HCT116 (cell line): Measurements from ENCODE around the gene ZRANB1. TPM values are rescaled to one million over a fixed set of nuclear protein-coding genes. Genes with fewer than 3 reads are reported as not detected.
"Not testable (repeated sequence)": the region's sequence is repeated elsewhere in the genome, so short reads cannot be mapped to it uniquely, and the experiment has no call there.

Experiments used
- ATAC-seq: fragments of 200-7000 bp; cut with Tn5 transposase; 2 replicates; pipeline ENCODE4 v1.9.1; 2020; ENCODE audit warnings: mild to moderate bottlenecking, moderate library complexity
- BruUV-seq: library from RNA; stranded (reverse); fragments of 400-500 nt; replicated peaks from 2 replicates; lab custom pipeline; 2021; lab: Mats Ljungman, UMichigan
- CTCF ChIA-PET: fragments of 300-600 bp; sonication (Branson Sonifier 250); formaldehyde crosslinking; loops from one replicate; lab custom pipeline; 2021; ENCODE audit warnings: antibody characterized with exemption; lab: Charles Lee
- POLR2A ChIA-PET: fragments of 300-600, 350-600 bp; sonication (Branson Sonifier 250); formaldehyde crosslinking; loops from one replicate; lab custom pipeline; 2021; ENCODE audit warnings: antibody characterized with exemption; lab: Charles Lee
- RAD21 ChIA-PET, 2 experiments: fragments of 300-600 bp; sonication (Branson Sonifier 250); formaldehyde crosslinking; loops; one replicate each; lab custom pipeline; 2023; ENCODE audit warnings: low total read pairs in 2 of 2; ENCODE audit not compliant: uncharacterized antibody in 2 of 2, unreplicated experiment in 2 of 2, low non-redundant PET in 1 of 2; lab: Charles Lee
- DNase-seq: peaks from one replicate; pipeline ENCODE4 v3.0.0-alpha.2; 2010; ENCODE audit warnings: low read depth, low spot score
- H2AFZ ChIP-seq: fragments of 200-600 bp; shearing (Covaris generic), sonication (generic); 2 replicates; pipeline ENCODE4 v1.6.1; 2017; ENCODE audit warnings: low read depth, mixed run types, mixed read lengths, antibody characterized with exemption, low read length; ENCODE audit not compliant: poor library complexity, severe bottlenecking
- H3K27ac ChIP-seq: 2 replicates; pipeline ENCODE4 v1.5.1; 2012; ENCODE audit warnings: low read depth, low read length
- H3K27me3 ChIP-seq: fragments of 200-600 bp; sonication (generic); 2 replicates; pipeline ENCODE4 v1.6.1; 2016; ENCODE audit warnings: mixed run types, low read length, mixed read lengths; ENCODE audit not compliant: insufficient read depth
- H3K36me3 ChIP-seq, 2 experiments: fragments of 200-500 bp in 1 of 2; fragments of 200-600 bp in 1 of 2; sonication (Bioruptor generic) in 1 of 2; sonication (generic) in 1 of 2; 2 replicates each; pipeline versions ENCODE4 v1.5.1 to v1.6.1; 2014 to 2016; ENCODE audit warnings: low read length in 2 of 2, inconsistent platforms in 1 of 2, mixed read lengths in 1 of 2, mixed run types in 1 of 2; ENCODE audit not compliant: insufficient read depth in 2 of 2, control insufficient read depth in 1 of 2
- H3K4me1 ChIP-seq, 2 experiments: fragments of 200-600 bp in 1 of 2; sonication (generic) in 1 of 2; 2 replicates each; pipeline versions ENCODE4 v1.5.1 to v1.6.1; 2012 to 2017; ENCODE audit warnings: low read length in 2 of 2, inconsistent platforms in 1 of 2, mild to moderate bottlenecking in 1 of 2, mixed read lengths in 1 of 2, mixed run types in 1 of 2, moderate library complexity in 1 of 2; ENCODE audit not compliant: insufficient read depth in 2 of 2, control insufficient read depth in 1 of 2
- H3K4me2 ChIP-seq: fragments of 200-600 bp; sonication (generic); 2 replicates; pipeline ENCODE4 v1.6.1; 2017; ENCODE audit warnings: mixed run types, low read length, mixed read lengths
- H3K4me3 ChIP-seq, 2 experiments: fragments of 200-600 bp in 1 of 2; sonication (generic) in 1 of 2; replicated peaks in 1 of 2; 2 replicates each; pipeline ENCODE4 v1.5.1; 2011 to 2016; ENCODE audit warnings: low read length in 2 of 2, control low read depth in 1 of 2, low read depth in 1 of 2, mild to moderate bottlenecking in 1 of 2, mixed read lengths in 1 of 2, mixed run types in 1 of 2
- H3K79me2 ChIP-seq: fragments of 200-600 bp; sonication (generic); 2 replicates; pipeline ENCODE4 v1.6.1; 2017; ENCODE audit warnings: mild to moderate bottlenecking, mixed run types, low read length, moderate library complexity, mixed read lengths; ENCODE audit not compliant: insufficient read depth
- H3K9ac ChIP-seq: fragments of 200-600 bp; sonication (generic); 2 replicates; pipeline ENCODE4 v1.6.1; 2016; ENCODE audit warnings: low read length, mixed read lengths
- H3K9me2 ChIP-seq: fragments of 200-600 bp; sonication (generic), shearing (Covaris generic); 2 replicates; pipeline ENCODE4 v1.6.1; 2017; ENCODE audit warnings: mixed run types, mild to moderate bottlenecking, moderate library complexity; ENCODE audit not compliant: insufficient read depth
- H3K9me3 ChIP-seq, 2 experiments: fragments of 200-500 bp in 1 of 2; fragments of 200-600 bp in 1 of 2; sonication (Bioruptor generic) in 1 of 2; sonication (generic) in 1 of 2; 2 replicates each; pipeline ENCODE4 v1.6.1; 2014 to 2017; ENCODE audit warnings: low read length in 2 of 2, mixed read lengths in 2 of 2, inconsistent platforms in 1 of 2, low read depth in 1 of 2, mild to moderate bottlenecking in 1 of 2, mixed run types in 1 of 2, moderate library complexity in 1 of 2; ENCODE audit not compliant: control insufficient read depth in 1 of 2, insufficient read depth in 1 of 2
- H4K20me1 ChIP-seq: fragments of 200-600 bp; sonication (generic), shearing (Covaris generic); 2 replicates; pipeline ENCODE4 v1.6.1; 2017; ENCODE audit warnings: mixed run types, mild to moderate bottlenecking, moderate library complexity; ENCODE audit not compliant: insufficient read depth
- ATF3 ChIP-seq: IDR thresholded peaks from 2 replicates; pipeline ENCODE4 v1.6.1; 2012
- CBX3 ChIP-seq: IDR thresholded peaks from 2 replicates; pipeline ENCODE4 v1.6.1; 2012; ENCODE audit warnings: low read depth
- CEBPB ChIP-seq: IDR thresholded peaks from 2 replicates; pipeline ENCODE4 v1.6.1; 2012; ENCODE audit warnings: low read depth
- EGR1 ChIP-seq: IDR thresholded peaks from 2 replicates; pipeline ENCODE4 v1.6.1; 2012; ENCODE audit warnings: low read depth
- FOSL1 ChIP-seq: IDR thresholded peaks from 2 replicates; pipeline ENCODE4 v1.6.1; 2012; ENCODE audit warnings: low read depth
- JUND ChIP-seq: IDR thresholded peaks from 2 replicates; pipeline ENCODE4 v1.6.1; 2012
- MAX ChIP-seq: IDR thresholded peaks from 2 replicates; pipeline ENCODE4 v1.6.1; 2012
- POLR2AphosphoS5 ChIP-seq: IDR thresholded peaks from 2 replicates; pipeline ENCODE4 v1.6.1; 2011; ENCODE audit warnings: mild to moderate bottlenecking, low read depth, low read length, moderate library complexity
- YY1 ChIP-seq: IDR thresholded peaks from 2 replicates; pipeline ENCODE4 v1.6.1; 2011; ENCODE audit warnings: low read length, low read depth, moderate library complexity, mild to moderate bottlenecking; ENCODE audit not compliant: insufficient replicate concordance; ENCODE audit errors: extremely low read depth
- intact Hi-C: fragments of 100-400 bp; cut with micrococcal nuclease; formaldehyde crosslinking; loops from 2 replicates; pipeline ENCODE4 v1.10.0; 2022
- total RNA-seq: library from RNA; stranded (reverse); gene quantifications from one replicate; pipeline ENCODE4 v1.2.1, GENCODE V29; 2021; ENCODE audit not compliant: unreplicated experiment
- TF ChIP-seq, protein P1 (sequence below): IDR thresholded peaks from 2 replicates; pipeline ENCODE4 v1.6.1; 2012; ENCODE audit warnings: low read depth
- TF ChIP-seq, protein P2 (sequence below): IDR thresholded peaks from 2 replicates; pipeline ENCODE4 v1.6.1; 2011; ENCODE audit warnings: mild to moderate bottlenecking, low read length, moderate library complexity; ENCODE audit not compliant: insufficient replicate concordance; ENCODE audit errors: extremely low read depth

ZRANB1 gene
- total RNA-seq, 1 experiment from 2014 or later, result 23.9 TPM

GRCh38 chr10:124913167-124913566 lies 28.8 kb upstream of the ZRANB1 start:
- ChIA-PET RAD21 (no interaction called here), CTCF (no interaction called here), POLR2A (no interaction called here)
- no peaks in the 10 kb centered on the region for H4K20me1 ChIP-seq
- H3K4me3 ChIP-seq, result no peak overlapping the region
- TF ChIP-seq YY1 (no peak), ATF3 (no peak), FOSL1 (no peak), POLR2AphosphoS5 (no peak), EGR1 (no peak), JUND (no peak), CEBPB (no peak), MAX (no peak), CBX3 (no peak)
- TF ChIP-seq, protein P1, sequence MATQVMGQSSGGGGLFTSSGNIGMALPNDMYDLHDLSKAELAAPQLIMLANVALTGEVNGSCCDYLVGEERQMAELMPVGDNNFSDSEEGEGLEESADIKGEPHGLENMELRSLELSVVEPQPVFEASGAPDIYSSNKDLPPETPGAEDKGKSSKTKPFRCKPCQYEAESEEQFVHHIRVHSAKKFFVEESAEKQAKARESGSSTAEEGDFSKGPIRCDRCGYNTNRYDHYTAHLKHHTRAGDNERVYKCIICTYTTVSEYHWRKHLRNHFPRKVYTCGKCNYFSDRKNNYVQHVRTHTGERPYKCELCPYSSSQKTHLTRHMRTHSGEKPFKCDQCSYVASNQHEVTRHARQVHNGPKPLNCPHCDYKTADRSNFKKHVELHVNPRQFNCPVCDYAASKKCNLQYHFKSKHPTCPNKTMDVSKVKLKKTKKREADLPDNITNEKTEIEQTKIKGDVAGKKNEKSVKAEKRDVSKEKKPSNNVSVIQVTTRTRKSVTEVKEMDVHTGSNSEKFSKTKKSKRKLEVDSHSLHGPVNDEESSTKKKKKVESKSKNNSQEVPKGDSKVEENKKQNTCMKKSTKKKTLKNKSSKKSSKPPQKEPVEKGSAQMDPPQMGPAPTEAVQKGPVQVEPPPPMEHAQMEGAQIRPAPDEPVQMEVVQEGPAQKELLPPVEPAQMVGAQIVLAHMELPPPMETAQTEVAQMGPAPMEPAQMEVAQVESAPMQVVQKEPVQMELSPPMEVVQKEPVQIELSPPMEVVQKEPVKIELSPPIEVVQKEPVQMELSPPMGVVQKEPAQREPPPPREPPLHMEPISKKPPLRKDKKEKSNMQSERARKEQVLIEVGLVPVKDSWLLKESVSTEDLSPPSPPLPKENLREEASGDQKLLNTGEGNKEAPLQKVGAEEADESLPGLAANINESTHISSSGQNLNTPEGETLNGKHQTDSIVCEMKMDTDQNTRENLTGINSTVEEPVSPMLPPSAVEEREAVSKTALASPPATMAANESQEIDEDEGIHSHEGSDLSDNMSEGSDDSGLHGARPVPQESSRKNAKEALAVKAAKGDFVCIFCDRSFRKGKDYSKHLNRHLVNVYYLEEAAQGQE, result no peak
- TF ChIP-seq, protein P2, sequence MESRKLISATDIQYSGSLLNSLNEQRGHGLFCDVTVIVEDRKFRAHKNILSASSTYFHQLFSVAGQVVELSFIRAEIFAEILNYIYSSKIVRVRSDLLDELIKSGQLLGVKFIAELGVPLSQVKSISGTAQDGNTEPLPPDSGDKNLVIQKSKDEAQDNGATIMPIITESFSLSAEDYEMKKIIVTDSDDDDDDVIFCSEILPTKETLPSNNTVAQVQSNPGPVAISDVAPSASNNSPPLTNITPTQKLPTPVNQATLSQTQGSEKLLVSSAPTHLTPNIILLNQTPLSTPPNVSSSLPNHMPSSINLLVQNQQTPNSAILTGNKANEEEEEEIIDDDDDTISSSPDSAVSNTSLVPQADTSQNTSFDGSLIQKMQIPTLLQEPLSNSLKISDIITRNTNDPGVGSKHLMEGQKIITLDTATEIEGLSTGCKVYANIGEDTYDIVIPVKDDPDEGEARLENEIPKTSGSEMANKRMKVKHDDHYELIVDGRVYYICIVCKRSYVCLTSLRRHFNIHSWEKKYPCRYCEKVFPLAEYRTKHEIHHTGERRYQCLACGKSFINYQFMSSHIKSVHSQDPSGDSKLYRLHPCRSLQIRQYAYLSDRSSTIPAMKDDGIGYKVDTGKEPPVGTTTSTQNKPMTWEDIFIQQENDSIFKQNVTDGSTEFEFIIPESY, result no peak
- TF ChIP-seq, all 23 proteins: peak for 0
- H3K27me3 ChIP-seq, result peaks cover 16% of the 10 kb centered on the region; the same call in 1 of the 2 replicates
- H3K79me2 ChIP-seq, result peaks cover 17% of the 10 kb centered on the region
- H3K4me1 ChIP-seq, result peaks cover 2 to 11% of the 10 kb centered on the region in 2 experiments; a peak in 3 of 4 replicates
- ATAC-seq (no peak), DNase-seq (no peak)
- H3K27ac ChIP-seq, result no peak overlapping the region
- no peak overlapping the region for H2AFZ ChIP-seq
- H3K36me3 ChIP-seq, result no peaks in the 10 kb centered on the region
- H3K9ac ChIP-seq, result no peak overlapping the region
- BruUV-seq, result no TSS peak
- intact Hi-C loops, result no loop called here
- no peak overlapping the region for H3K4me2 ChIP-seq
- no peaks in the 10 kb centered on the region for H3K9me2 ChIP-seq
- H3K9me3 ChIP-seq, result no peaks in the 10 kb centered on the region

GRCh38 chr10:124914398-124914797 lies 27.5 kb upstream of the ZRANB1 start:
- CTCF ChIA-PET, H4K20me1 ChIP-seq, ATAC-seq, H3K9ac ChIP-seq, DNase-seq, H3K36me3 ChIP-seq, intact Hi-C loops, H3K9me2 ChIP-seq, H3K4me2 ChIP-seq, POLR2A ChIA-PET, H3K9me3 ChIP-seq, H3K27ac ChIP-seq, H3K4me3 ChIP-seq, H2AFZ ChIP-seq, BruUV-seq, RAD21 ChIA-PET: not testable (repeated sequence)
- peaks cover 30% of the 10 kb centered on the region for H3K79me2 ChIP-seq
- H3K4me1 ChIP-seq, result peaks cover 10 to 19% of the 10 kb centered on the region in 2 experiments; a peak in 3 of 4 replicates
- H3K27me3 ChIP-seq, result peaks cover 16% of the 10 kb centered on the region; the same call in 1 of the 2 replicates
